Heart left ventricle (tissue), 13 donors: ENCODE measurements around the gene GNB1L.

Experiments
- POLR2A ChIP-seq, 2 donors: fragments of 450-650 bp; IDR thresholded peaks; one replicate each; pipeline ENCODE4 v1.6.1; 2017; ENCODE audit warnings: antibody characterized with exemption in 2 of 2, mild to moderate bottlenecking in 2 of 2, moderate library complexity in 2 of 2
- TF ChIP-seq, protein P1 (sequence below), 12 donors: fragments of 200-600 bp; sonication (generic) in 4 of 12; IDR thresholded peaks; one replicate each; pipeline versions ENCODE4 v1.5.0 to v1.8.0; 2018 to 2022; ENCODE audit warnings: antibody characterized with exemption in 12 of 12, mild to moderate bottlenecking in 5 of 12
- donor health status: ischemic (EF 13 %, LVEDD 7.1; RV severe dilation, severe dysfunction).
- donor health status: DM: no; HTN: yes; CAD: no.
- donor health status: DM: no; HTN: no; CAD: no.
- donor health status: ischemic (EF 25% LVEDD 6.9; RV normal size, moderate dysfunction).
- donor health status: ischemic (EF 25% LVEDD 5.7; RV mildly dilated, moderate dysfunction).
- donor health status: ischemic (EF 35%, LVEDD 5.7; RV mildly dilated, moderate dysfunction).
- donor health status: nonischemic (EF 11% LVEDD 7.7; RV severe dilation, severe dysfunction).
- donor health status: DM: yes; HTN: yes; CAD: no.
- donor health status: PGD.
- donor health status: ischemic (EF 29% LVEDD 5.4; RV normal size, mild dysfunction).
- donor health status: nonischemic (EF 23%, LVEDD 6.1; RV moderate dilation, normal function).

- TF ChIP-seq, protein P1, sequence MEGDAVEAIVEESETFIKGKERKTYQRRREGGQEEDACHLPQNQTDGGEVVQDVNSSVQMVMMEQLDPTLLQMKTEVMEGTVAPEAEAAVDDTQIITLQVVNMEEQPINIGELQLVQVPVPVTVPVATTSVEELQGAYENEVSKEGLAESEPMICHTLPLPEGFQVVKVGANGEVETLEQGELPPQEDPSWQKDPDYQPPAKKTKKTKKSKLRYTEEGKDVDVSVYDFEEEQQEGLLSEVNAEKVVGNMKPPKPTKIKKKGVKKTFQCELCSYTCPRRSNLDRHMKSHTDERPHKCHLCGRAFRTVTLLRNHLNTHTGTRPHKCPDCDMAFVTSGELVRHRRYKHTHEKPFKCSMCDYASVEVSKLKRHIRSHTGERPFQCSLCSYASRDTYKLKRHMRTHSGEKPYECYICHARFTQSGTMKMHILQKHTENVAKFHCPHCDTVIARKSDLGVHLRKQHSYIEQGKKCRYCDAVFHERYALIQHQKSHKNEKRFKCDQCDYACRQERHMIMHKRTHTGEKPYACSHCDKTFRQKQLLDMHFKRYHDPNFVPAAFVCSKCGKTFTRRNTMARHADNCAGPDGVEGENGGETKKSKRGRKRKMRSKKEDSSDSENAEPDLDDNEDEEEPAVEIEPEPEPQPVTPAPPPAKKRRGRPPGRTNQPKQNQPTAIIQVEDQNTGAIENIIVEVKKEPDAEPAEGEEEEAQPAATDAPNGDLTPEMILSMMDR (IDR thresholded peaks at IDR 0.05) = no peak
- TF ChIP-seq POLR2A (IDR thresholded peaks at IDR 0.05) = no peak
Observed at GRCh38 chr22:19746726-19747125, 107.9 kb downstream of the GNB1L start.
